ENCODE results near the gene CDH22. TPM values are rescaled to one million over a fixed set of nuclear protein-coding genes. Genes with fewer than 3 reads are reported as not detected.

CDH22 gene
- total RNA-seq, 1 donor from 2014 or later = 2.0 TPM

DNA sequence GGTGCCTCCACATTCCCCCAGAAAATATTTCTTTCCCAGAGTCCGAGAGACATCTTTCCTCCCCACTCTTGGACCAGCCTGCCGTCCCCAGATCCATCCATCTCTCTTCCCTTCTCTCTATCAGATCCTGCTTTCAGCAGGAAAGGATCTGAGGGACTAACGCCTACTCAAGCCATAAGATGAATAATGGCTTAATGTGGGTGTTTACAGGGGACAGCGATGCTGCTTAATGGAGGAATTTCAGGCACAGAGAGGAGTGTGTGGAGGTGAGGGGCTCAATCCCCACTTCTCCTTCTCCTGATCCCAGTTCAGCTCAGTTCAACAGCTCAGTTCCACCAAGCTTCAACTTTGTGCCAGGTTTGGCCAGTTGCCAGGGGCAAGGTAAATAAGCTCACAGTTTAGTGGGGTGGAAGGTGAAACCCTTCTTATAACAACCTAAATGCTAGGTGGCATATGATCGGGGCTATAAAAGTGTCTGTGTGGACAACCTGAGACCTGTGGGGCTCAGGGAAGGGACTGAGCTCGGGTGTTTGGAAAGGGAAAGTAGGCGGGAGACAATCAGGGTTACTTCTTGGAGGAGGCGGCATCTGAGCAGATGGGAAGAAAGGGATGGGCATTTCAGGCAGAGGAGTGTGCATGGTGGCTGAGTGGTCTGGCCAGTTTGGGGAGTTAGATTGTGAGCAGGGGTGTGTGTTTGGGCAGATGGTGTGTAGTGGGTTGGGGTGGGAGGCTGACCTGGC, 55.8 kb downstream of the CDH22 start:
- no peak for FAIRE-seq

DNA sequence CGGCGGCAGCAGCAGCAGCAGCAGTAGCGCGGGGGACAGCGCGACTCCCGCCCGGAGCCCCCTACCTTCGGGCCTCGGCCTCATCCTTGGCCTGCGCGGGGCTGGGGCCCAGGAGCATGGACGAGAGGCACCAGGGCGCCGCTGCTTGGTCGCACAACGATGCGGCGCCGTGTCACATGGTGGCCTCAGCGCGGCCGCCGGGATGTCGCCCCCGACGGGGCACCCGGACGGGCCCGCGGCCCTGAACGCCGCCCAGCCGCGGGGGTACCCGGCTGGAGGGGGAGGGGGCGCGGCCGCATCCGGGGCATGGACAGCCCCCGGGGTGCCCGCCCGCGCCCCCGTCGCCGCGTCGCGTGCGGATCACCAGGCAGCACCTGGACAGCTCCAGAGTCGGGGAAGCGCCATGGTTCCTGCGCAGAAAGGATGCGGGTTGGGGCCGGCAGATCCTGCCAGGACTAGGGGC, 57.1 kb downstream of the CDH22 start:
- FAIRE-seq = no peak
- DNase-seq (ENCODE audit: low spot score in 2 of 2) = no peak

More for the DNA sequence above, 55.8 kb downstream of the CDH22 start:
- DNase-seq (ENCODE audit: low spot score in 2 of 2) = no peak

DNA sequence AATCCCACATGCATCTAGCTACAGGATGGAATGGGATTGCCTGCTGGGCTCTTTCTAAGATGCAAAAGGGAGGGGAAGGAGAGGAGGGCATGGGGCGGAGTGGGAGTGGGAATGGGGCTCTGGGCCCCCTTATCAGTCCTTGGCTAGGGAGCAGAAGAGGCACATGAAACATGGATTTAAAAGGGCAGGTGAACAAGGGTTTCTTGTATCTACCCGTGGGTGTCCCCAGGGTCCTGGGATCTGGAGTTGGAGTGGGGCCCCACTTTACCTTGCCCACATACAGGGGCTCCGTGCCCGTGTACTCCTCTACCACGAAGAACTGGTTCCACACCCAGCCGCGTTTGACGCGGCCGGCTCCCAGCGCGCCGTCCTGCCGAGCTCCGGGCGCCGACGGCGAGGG, 57.5 kb downstream of the CDH22 start:
- FAIRE-seq = no peak

GRCh38 chr20:46249671-46250070, 58.6 kb downstream of the CDH22 start:
- FAIRE-seq (no peak), DNase-seq (ENCODE audit: low spot score in 2 of 2) (no peak)

More for the DNA sequence above, 57.5 kb downstream of the CDH22 start:
- DNase-seq (ENCODE audit: low spot score in 2 of 2) = no peak

GRCh38 chr20:46246559-46246958, 61.7 kb downstream of the CDH22 start:
- FAIRE-seq = no peak
- no peak for DNase-seq (ENCODE audit: low spot score in 2 of 2)

GRCh38 chr20:46243707-46244628, 64.3 kb downstream of the CDH22 start:
- FAIRE-seq = no peak
- no peak for DNase-seq (ENCODE audit: low spot score in 2 of 2)

DNA sequence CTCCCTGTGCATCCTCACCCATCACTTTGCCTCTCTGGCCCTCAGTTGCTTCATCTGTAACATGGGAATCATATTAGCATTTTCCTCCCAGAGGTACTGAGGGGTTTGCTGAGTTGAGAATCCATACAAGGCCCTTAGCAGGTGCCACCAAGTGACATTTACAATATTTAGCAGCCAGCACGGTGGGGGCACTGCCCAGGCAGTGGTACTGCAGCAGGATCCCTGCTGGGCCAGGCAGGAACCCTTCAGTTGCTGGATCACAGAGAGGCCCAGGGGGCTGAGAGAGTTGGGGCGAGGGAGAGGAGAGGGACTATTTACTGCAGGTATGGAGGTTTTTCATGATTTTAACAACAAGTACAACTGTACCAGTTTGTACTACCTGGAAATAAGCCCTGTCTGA, 65.9 kb downstream of the CDH22 start:
- DNase-seq (ENCODE audit: low spot score in 2 of 2) = no peak
- no peak for FAIRE-seq

DNA sequence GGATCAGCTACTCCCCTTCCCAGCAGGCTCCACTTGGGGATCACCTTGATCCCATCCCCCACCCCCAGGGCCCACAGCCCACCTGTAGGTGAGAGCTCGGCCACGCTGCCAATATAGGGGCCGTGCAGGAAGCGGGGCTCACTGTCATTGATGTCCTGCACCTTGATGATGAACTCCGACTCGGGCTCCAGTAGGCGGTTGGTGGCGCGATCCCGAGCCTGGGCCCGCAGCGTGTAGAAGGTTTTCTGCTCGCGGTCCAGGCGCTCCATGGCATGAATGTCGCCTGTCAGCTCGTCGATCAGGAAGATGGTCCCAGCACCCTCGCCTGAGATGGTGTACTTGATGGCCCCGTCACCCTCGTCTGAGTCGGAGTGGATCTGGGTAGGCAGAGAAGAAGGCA, 67.4 kb downstream of the CDH22 start:
- FAIRE-seq = no peak
- no peak for DNase-seq (ENCODE audit: low spot score in 2 of 2)

- no peak for FAIRE-seq
- DNase-seq (ENCODE audit: low spot score in 2 of 2) = no peak
Observed at GRCh38 chr20:46240065-46240464, 68.2 kb downstream of the CDH22 start.

DNA sequence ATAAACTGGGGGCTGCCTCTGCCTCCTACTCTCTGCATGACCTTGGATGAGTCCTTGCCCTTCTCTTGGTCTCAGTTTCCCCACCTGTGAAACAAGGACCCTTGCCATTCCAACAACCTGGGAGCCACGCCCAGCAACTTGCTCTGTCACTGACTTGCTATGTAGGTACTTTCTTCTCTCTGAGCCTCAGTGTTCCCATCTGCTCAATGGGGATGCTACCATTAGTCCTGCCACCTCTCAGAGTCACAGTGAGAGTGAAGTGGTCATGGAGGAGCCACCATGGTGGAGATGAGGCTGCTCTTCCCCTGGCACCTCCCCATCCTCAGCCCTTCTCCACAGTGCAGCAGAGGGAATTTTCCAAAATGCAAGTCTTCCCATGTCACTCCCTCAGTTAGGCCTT, 70.6 kb downstream of the CDH22 start:
- FAIRE-seq = no peak
- no peak for DNase-seq (ENCODE audit: low spot score in 2 of 2)

GRCh38 chr20:46237227-46237626, 71.1 kb downstream of the CDH22 start:
- FAIRE-seq = no peak
- DNase-seq (ENCODE audit: low spot score in 2 of 2) = no peak

DNA sequence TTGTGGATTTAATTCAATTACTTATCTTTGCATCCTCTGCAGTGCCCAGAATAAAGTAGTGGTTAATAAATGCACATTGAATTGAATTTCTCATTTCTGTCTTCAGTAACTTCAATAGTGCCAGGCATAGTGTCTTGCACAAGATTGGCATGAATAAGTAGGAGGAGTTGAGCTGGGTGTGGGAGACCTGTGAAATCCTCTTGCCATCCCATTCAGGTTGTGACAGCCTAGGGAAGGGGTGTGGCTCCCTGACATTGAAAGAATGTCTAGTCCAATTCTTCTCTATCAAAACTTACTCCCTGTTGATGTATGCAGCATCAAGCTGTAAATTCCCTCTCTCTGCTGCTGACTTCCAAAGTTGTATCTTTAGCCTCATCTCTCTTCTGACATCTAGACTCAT, 73.2 kb downstream of the CDH22 start:
- DNase-seq (ENCODE audit: low spot score in 2 of 2) (no peak), FAIRE-seq (no peak)

- DNase-seq (ENCODE audit: low spot score in 2 of 2) (no peak), FAIRE-seq (no peak)
Observed at GRCh38 chr20:46233701-46234100, 74.6 kb downstream of the CDH22 start.

DNA sequence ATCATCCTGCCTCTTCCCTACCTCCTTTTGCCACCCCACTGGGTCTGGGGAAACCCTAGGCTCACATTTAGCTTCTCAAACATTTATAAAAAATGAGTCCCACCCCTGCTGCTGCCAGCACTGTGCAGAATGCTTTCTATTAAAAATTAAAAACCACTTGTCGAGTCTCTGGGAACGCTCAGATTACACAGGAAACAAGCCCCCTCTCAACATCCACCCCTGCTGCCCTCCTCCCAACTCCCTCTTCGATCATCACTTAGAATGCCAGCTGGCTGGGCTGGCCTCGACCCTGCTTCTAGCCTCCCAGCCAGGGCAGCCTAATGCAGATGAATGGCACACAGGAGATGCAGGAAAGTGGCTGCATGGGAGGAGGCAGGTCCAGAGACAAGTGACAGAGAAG, 75.8 kb downstream of the CDH22 start:
- FAIRE-seq = no peak
- DNase-seq (ENCODE audit: low spot score in 2 of 2) = no peak

DNA sequence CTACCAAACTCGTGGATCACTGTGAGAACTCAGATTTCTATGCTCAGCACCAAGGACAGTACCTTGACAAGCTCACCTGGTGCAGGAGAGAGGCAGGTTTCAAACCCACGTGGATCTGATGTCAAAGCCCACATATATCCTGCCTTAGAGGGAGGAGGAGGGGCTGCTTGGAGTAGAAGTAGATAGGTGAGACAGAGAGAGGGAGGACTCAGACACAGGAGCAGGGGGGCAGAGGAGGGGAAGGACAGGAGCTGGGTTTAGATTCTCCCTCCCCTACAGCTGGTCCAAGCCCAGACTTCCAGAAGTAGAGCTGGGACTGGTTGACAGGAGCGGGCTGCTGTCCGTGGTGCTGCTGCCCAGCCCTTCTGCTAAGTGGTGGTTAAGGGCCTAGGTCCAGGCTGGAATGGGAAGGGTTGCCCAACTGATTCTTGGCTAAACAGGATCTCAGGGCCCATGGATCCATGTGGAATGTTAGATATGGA, 77.5 kb downstream of the CDH22 start:
- FAIRE-seq (no peak), DNase-seq (ENCODE audit: low spot score in 2 of 2) (no peak)

- FAIRE-seq (no peak), DNase-seq (ENCODE audit: low spot score in 2 of 2) (no peak)
Observed at GRCh38 chr20:46230106-46230491, 78.2 kb downstream of the CDH22 start.

DNA sequence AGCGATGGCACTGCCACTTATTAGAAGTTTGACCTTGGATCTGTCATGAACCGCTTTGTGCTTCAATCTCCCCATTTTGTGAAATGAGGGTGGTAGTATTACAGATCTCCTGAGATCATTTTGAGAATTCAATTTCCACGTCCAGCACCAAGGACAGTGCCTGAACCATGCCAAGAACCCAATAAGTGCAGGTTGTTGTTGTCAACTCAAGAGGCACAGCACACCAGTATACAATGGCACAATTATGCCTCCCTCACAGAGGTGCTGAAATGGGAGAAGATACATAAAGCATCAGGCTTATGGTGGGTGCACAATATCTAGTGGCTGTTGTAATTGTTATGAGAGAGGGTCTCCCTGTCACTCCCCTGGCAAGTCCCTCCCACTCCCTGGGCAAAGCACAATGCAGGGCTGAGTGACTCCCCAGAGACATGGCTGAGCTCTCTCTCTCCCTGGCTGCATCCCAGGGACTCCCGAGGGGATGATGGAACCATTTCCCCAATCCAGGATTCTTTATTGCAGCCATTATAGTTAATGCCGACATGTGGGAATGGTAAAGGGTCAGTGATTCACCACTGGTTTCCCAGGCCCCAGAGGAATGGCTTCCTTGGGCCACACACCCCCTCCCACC, 78.7 kb downstream of the CDH22 start:
- DNase-seq (ENCODE audit: low spot score in 2 of 2) = no peak

GRCh38 chr20:46228670-46229069, 79.6 kb downstream of the CDH22 start:
- DNase-seq (ENCODE audit: low spot score in 2 of 2) (no peak), FAIRE-seq (no peak)

More for the DNA sequence above, 78.7 kb downstream of the CDH22 start:
- no peak for FAIRE-seq

DNA sequence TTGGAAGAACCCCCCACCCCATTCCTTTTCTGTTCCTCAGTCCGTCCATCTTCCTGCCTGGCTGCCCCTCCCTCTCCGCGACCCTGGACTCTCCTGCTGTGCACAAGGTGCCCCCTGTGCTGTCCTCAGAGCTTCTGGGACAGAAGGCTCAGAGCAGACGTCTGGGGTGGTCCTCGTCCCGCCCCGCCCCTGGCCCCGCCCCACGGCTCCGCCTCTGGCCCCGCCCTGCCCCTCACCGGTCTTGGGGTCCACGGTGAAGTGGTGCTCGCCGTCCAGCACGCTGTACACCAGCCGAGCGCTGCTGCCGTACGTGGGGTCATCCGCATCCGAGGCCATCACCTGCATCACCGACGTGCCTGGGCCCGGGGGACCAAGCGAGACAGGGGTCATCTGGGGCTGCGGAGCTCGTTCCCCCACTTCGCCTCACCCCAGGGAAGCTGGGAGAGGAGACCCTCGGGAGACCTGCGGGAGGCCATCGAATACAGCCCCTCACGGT, 81.0 kb downstream of the CDH22 start:
- DNase-seq (ENCODE audit: low spot score in 2 of 2) = no peak
- no peak for FAIRE-seq

DNA sequence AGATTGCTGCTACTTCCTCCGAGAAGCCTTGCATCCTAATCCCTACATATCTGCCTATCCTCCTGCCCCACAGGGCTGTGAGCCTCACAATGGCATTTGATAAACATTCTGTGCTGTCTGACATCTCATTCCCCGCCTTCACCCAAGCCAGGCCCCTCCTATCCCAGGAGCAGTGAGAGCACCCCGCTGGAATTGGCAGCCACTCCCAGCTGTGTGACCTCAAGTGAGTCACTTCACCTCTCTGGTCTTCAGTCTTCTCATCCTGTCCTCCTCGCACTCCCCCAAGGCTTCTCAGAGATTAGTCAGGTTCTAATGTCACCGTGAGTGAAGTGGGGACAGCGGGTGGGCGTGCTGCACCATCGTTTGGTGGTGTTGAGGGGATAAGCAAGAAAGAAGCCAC, 81.7 kb downstream of the CDH22 start:
- FAIRE-seq = no peak
- no peak for DNase-seq (ENCODE audit: low spot score in 2 of 2)

DNA sequence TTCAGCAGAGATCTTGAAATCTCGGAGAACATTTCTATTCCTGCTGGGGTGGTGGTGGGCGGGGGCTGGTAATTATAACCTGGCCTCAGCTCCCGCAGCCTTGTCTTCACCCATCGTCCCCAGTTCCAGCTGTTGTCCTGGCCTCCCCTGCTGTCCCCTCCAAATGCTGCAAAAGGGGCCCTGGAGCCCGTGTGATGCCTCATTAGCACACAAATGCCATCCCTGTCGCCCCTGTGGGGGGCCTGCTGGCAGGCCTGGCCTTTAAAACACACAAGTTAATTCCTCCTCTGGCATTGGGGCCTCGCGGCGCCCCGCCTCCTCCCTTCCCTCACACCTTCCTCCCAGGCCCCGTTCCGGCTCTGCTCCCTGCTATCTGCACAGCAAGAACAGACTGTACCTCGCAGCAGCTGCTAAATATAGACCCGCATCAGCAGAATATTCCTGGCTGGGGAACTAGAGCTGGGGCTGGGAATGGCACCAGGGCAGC, 85.7 kb downstream of the CDH22 start:
- no peak for DNase-seq (ENCODE audit: low spot score in 2 of 2)
- no peak for FAIRE-seq

Measured in frontal cortex (tissue), 4 donors.